Mesodermal cell (in vitro differentiated cells): ENCODE measurements around the gene RPAIN.
A peak's percentile ranks its signal among the peaks of the same experiment; 100 is the strongest.

Source experiments
- H3K27ac ChIP-seq: 2 replicates; pipeline ENCODE4 v1.7.0; 2013; ENCODE audit warnings: mild to moderate bottlenecking, low read depth, low read length, moderate library complexity; ENCODE audit not compliant: severe bottlenecking
- H3K36me3 ChIP-seq: 2 replicates; pipeline ENCODE4 v1.7.1; 2013; ENCODE audit warnings: mild to moderate bottlenecking, low read length, moderate library complexity; ENCODE audit not compliant: control insufficient read depth, insufficient read depth
- H3K4me1 ChIP-seq: one replicate; pipeline ENCODE4 v1.7.1; 2013; ENCODE audit warnings: mild to moderate bottlenecking, low read length; ENCODE audit not compliant: insufficient read depth, control insufficient read depth, poor library complexity, severe bottlenecking
- H3K4me3 ChIP-seq: 2 replicates; pipeline ENCODE4 v1.7.0; 2013; ENCODE audit warnings: low read length, control low read depth, mild to moderate bottlenecking; ENCODE audit not compliant: insufficient read depth, poor library complexity, severe bottlenecking; ENCODE audit errors: extremely low read depth
- H3K9me3 ChIP-seq: 2 replicates; pipeline ENCODE4 v1.7.1; 2013; ENCODE audit warnings: mild to moderate bottlenecking, low read length, moderate library complexity; ENCODE audit not compliant: control insufficient read depth
- WGBS, 2 experiments: methylation state at CpG; one replicate each; pipeline ENCODE4 v1.1.5; 2013; ENCODE audit warnings: missing lambda C conversion rate in 2 of 2; ENCODE audit not compliant: insufficient coverage in 2 of 2; 5-methylcytosine and 5-hydroxymethylcytosine counted together

RPAIN gene

DNA sequence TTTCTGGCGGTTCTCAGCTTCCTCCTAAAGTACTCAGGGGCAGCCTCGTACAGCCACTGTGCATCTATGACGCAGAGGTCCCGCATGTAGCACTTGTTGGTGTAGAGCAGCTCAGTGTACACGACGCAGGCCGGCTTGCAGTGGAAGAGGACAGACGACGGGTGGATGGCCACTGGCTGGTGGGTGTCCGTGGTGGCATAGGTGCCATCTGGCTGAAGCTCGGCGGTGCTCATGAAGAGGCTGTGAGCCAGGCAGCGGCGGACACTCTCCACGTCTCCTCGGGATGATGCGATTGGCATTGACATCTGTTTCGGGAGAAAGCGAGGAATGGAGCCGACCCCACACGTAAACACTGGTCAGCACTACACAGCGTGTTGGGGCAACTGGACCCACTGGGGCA, 24.2 kb downstream of the RPAIN start:
- Histone ChIP-seq H3K4me3 (no peak overlapping the region), H3K27ac (no peak overlapping the region), H3K9me3 (no peaks in the 10 kb centered on the region), H3K4me1 (no peaks in the 10 kb centered on the region), H3K36me3 (peaks cover 70% of the 10 kb centered on the region)
- 96 to 97% methylated on average over 22 of the region's 22 CpGs for WGBS, 2 experiments

DNA sequence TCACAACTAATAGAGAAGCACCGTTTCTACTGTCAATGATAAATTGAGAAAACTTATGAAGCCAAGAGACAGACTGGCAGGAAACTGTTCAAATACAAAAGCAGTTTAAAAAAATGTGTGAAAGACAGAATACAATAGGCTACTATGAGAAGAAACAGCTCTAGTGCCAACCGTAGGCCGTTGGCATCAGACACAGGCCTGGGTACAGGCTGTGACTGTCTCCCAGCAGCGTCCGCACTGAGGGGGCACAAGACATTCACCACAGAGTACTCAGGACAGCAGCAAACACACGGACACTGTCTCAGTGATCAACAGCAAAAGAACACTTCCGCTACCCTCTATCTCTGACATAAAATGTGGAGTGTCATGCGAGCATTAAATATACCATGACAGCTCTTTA, 26.8 kb downstream of the RPAIN start:
- no peak overlapping the region for H3K27ac ChIP-seq
- no peaks in the 10 kb centered on the region for H3K4me1 ChIP-seq
- 96 to 100% methylated on average over 2 to 4 of the region's 8 CpGs for WGBS, 2 experiments
- no peaks in the 10 kb centered on the region for H3K9me3 ChIP-seq
- H3K4me3 ChIP-seq: no peak overlapping the region
- peaks cover 89% of the 10 kb centered on the region for H3K36me3 ChIP-seq

GRCh38 chr17:5464717-5465507, 44.9 kb downstream of the RPAIN start:
- Histone ChIP-seq H3K27ac (peak overlapping the region; percentile 12), H3K4me1 (peaks cover 19% of the 10 kb centered on the region), H3K4me3 (no peak overlapping the region), H3K36me3 (peaks cover 35% of the 10 kb centered on the region), H3K9me3 (no peaks in the 10 kb centered on the region)
- WGBS, 2 experiments: 90 to 94% methylated on average over 9 of the region's 10 CpGs

DNA sequence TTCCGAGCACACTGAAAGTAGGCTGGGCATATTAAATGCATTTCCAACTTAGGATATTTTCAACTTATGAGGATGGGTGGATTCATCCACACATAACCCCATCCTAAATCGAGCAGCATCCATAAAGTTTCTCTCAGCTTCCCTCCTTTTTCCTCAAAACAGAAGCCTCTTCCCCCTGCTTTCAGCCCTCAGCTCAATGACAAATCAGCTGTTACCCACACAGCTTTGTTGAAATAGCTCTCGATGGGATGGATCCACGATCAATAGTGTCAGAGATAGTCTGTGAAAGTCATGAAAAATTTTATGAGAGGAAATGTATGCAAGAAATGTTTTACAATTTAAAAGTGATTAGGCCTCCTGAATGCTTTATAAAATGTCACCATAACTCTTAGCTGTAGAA, 46.3 kb downstream of the RPAIN start:
- no peak overlapping the region for H3K27ac ChIP-seq
- WGBS, 2 experiments: 88 to 93% methylated on average over 1 to 2 of the region's 4 CpGs
- peaks cover 21% of the 10 kb centered on the region for H3K36me3 ChIP-seq
- no peaks in the 10 kb centered on the region for H3K9me3 ChIP-seq
- peak overlapping the region; percentile 90 for H3K4me3 ChIP-seq
- H3K4me1 ChIP-seq: peaks cover 19% of the 10 kb centered on the region

GRCh38 chr17:5467416-5467815, 47.4 kb downstream of the RPAIN start:
- Histone ChIP-seq H3K9me3 (no peaks in the 10 kb centered on the region), H3K4me3 (peak overlapping the region; percentile 90), H3K27ac (no peak overlapping the region), H3K4me1 (peaks cover 19% of the 10 kb centered on the region), H3K36me3 (peaks cover 22% of the 10 kb centered on the region)
- WGBS, 2 experiments: 0% methylated on average over 2 to 6 of the region's 8 CpGs

DNA sequence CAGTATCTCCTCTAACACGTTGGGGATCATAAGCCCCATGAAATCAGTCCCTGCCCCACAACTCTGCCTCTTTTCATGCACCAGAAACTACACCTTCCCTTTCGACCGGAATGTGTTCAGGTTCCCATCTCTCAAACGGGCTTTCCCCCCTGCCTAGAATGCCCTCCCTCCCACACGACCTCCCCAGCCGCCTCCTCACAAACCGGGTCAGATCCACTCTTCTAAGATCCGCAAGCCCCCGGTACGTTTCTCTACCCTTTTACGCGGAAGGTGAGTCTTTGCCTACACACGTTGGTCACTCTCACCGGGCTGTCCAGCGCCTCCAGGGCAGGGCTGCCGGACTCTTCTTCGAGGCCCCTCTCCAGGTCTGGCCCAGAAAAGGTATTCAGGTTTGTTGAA, 48.1 kb downstream of the RPAIN start:
- H3K27ac ChIP-seq: peak overlapping the region; percentile 78
- peaks cover 19% of the 10 kb centered on the region for H3K36me3 ChIP-seq
- 0% methylated on average over 17 of the region's 17 CpGs for WGBS, 2 experiments
- peak overlapping the region; percentile 90 for H3K4me3 ChIP-seq
- peaks cover 19% of the 10 kb centered on the region for H3K4me1 ChIP-seq
- no peaks in the 10 kb centered on the region for H3K9me3 ChIP-seq

- H3K36me3 ChIP-seq: peaks cover 53% of the 10 kb centered on the region
- H3K9me3 ChIP-seq: no peaks in the 10 kb centered on the region
- WGBS, 2 experiments: no CpG with 5 or more reads among the region's 3 CpGs
- no peak overlapping the region for H3K4me3 ChIP-seq
- H3K27ac ChIP-seq: no peak overlapping the region
- H3K4me1 ChIP-seq: no peaks in the 10 kb centered on the region
Measured at GRCh38 chr17:5472511-5472910, 52.5 kb downstream of the RPAIN start.

- no peaks in the 10 kb centered on the region for H3K9me3 ChIP-seq
- no peak overlapping the region for H3K27ac ChIP-seq
- WGBS, 2 experiments: 60% methylated on average over 1 of the region's 2 CpGs; no CpG with 5 or more reads in 1 of the 2 experiments
- no peaks in the 10 kb centered on the region for H3K4me1 ChIP-seq
- H3K36me3 ChIP-seq: peaks cover 67% of the 10 kb centered on the region
- no peak overlapping the region for H3K4me3 ChIP-seq
Measured at GRCh38 chr17:5473906-5474305, 53.9 kb downstream of the RPAIN start.

GRCh38 chr17:5478992-5479391, 59.0 kb downstream of the RPAIN start:
- no peak overlapping the region for H3K27ac ChIP-seq
- H3K9me3 ChIP-seq: no peaks in the 10 kb centered on the region
- H3K36me3 ChIP-seq: peaks cover 96% of the 10 kb centered on the region
- H3K4me3 ChIP-seq: no peak overlapping the region
- 88 to 100% methylated on average over 4 of the region's 4 CpGs for WGBS, 2 experiments
- no peaks in the 10 kb centered on the region for H3K4me1 ChIP-seq

GRCh38 chr17:5480962-5481361, 61.0 kb downstream of the RPAIN start:
- no peaks in the 10 kb centered on the region for H3K9me3 ChIP-seq
- peaks cover 5% of the 10 kb centered on the region for H3K4me1 ChIP-seq
- H3K36me3 ChIP-seq: peaks cover 87% of the 10 kb centered on the region
- H3K4me3 ChIP-seq: no peak overlapping the region
- WGBS, 2 experiments: 96% methylated on average over 4 of the region's 6 CpGs
- H3K27ac ChIP-seq: no peak overlapping the region

- Histone ChIP-seq H3K27ac (no peak overlapping the region), H3K4me1 (peaks cover 5% of the 10 kb centered on the region), H3K9me3 (no peaks in the 10 kb centered on the region), H3K4me3 (no peak overlapping the region), H3K36me3 (peaks cover 82% of the 10 kb centered on the region)
- 83 to 90% methylated on average over 2 of the region's 4 CpGs for WGBS, 2 experiments
Measured at GRCh38 chr17:5481451-5481850, 61.5 kb downstream of the RPAIN start.
